Measurements from ENCODE around the gene PLXNA1. TPM values are rescaled to one million over a fixed set of nuclear protein-coding genes. Genes with fewer than 3 reads are reported as not detected.

Gene PLXNA1
- total and polyA plus RNA-seq, 4 donors: 26.3 to 65.9 (median 45.0) TPM

GRCh38 chr3:127003175-127003555 is 20.2 kb downstream of the PLXNA1 start:
- no peaks in the 10 kb centered on the region for H3K27me3 ChIP-seq (ENCODE audit: control insufficient read depth, insufficient read depth, low read length)
- H3K4me3 ChIP-seq (ENCODE audit: low read depth, low read length): no peak overlapping the region
- peaks cover 40% of the 10 kb centered on the region for H3K36me3 ChIP-seq (ENCODE audit: control insufficient read depth, insufficient read depth, low read length)
- H3K9me3 ChIP-seq (ENCODE audit: control insufficient read depth, insufficient read depth, low read length): no peaks in the 10 kb centered on the region
- 95% methylated on average over 12 of the region's 12 CpGs for WGBS (ENCODE audit: insufficient coverage)
- DNase-seq (ENCODE audit: low read depth in 4 of 6, low spot score in 6 of 6): no peak
- H3K4me1 ChIP-seq (ENCODE audit: control insufficient read depth, insufficient read depth, low read length): peaks cover 58% of the 10 kb centered on the region
- no peak overlapping the region for H3K27ac ChIP-seq (ENCODE audit: low read depth, low read length)

DNA sequence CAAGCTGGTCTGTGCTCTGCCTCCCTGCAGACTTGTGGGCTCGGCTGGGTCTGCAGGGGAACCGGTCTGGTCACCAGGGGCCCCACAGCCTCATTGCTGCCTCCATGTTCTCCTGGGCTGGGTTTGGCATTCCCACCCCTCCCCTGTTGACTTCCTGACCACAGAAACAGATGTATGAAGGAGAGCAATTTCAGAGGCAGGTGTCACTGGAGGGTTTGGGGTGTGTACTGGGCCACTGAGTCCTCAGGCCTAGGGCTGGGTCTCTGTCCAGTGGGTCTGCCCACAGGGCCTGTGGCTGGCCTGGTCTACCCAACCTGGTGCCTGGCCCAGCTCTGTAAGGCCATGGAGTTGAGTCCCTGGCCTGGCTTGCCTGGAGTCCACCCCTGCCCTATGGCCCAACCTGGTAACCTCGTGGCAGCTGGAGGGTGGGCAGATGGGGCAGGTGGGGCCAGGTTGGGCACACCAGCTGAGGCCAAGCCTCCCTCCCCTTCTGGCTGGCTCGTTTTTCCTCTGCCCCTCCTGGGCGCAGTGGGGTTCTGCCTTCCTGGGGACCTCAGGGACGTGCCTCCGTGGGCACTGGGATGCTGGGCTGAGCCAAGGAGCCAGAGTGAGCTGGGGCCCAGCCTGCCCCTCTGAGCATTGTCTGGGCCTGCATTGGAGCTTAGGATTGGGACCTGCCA is 20.8 kb downstream of the PLXNA1 start:
- no peak for DNase-seq (ENCODE audit: low read depth in 4 of 6, low spot score in 6 of 6)
- no peaks in the 10 kb centered on the region for H3K9me3 ChIP-seq (ENCODE audit: control insufficient read depth, insufficient read depth, low read length)
- H3K4me3 ChIP-seq (ENCODE audit: low read depth, low read length): no peak overlapping the region
- WGBS (ENCODE audit: insufficient coverage): 91% methylated on average over 5 of the region's 7 CpGs
- H3K27me3 ChIP-seq (ENCODE audit: control insufficient read depth, insufficient read depth, low read length): no peaks in the 10 kb centered on the region
- H3K36me3 ChIP-seq (ENCODE audit: control insufficient read depth, insufficient read depth, low read length): peaks cover 36% of the 10 kb centered on the region
- peaks cover 61% of the 10 kb centered on the region for H3K4me1 ChIP-seq (ENCODE audit: control insufficient read depth, insufficient read depth, low read length)
- H3K27ac ChIP-seq (ENCODE audit: low read depth, low read length): no peak overlapping the region

GRCh38 chr3:127004641-127005397 is 21.9 kb downstream of the PLXNA1 start:
- H3K9me3 ChIP-seq (ENCODE audit: control insufficient read depth, insufficient read depth, low read length): no peaks in the 10 kb centered on the region
- WGBS (ENCODE audit: insufficient coverage): 90% methylated on average over 31 of the region's 32 CpGs
- DNase-seq (ENCODE audit: low read depth in 4 of 6, low spot score in 6 of 6): no peak
- H3K4me3 ChIP-seq (ENCODE audit: low read depth, low read length): no peak overlapping the region
- no peak overlapping the region for H3K27ac ChIP-seq (ENCODE audit: low read depth, low read length)
- H3K4me1 ChIP-seq (ENCODE audit: control insufficient read depth, insufficient read depth, low read length): peaks cover 61% of the 10 kb centered on the region
- H3K27me3 ChIP-seq (ENCODE audit: control insufficient read depth, insufficient read depth, low read length): no peaks in the 10 kb centered on the region
- H3K36me3 ChIP-seq (ENCODE audit: control insufficient read depth, insufficient read depth, low read length): peaks cover 25% of the 10 kb centered on the region

GRCh38 chr3:127005864-127006500 is 23.1 kb downstream of the PLXNA1 start:
- DNase-seq (ENCODE audit: low read depth in 4 of 6, low spot score in 6 of 6): no peak
- Histone ChIP-seq H3K4me1 (ENCODE audit: control insufficient read depth, insufficient read depth, low read length) (peaks cover 52% of the 10 kb centered on the region), H3K4me3 (ENCODE audit: low read depth, low read length) (no peak overlapping the region), H3K36me3 (ENCODE audit: control insufficient read depth, insufficient read depth, low read length) (peaks cover 27% of the 10 kb centered on the region), H3K27me3 (ENCODE audit: control insufficient read depth, insufficient read depth, low read length) (no peaks in the 10 kb centered on the region), H3K27ac (ENCODE audit: low read depth, low read length) (no peak overlapping the region), H3K9me3 (ENCODE audit: control insufficient read depth, insufficient read depth, low read length) (no peaks in the 10 kb centered on the region)
- WGBS (ENCODE audit: insufficient coverage): 95% methylated on average over 17 of the region's 17 CpGs

DNA sequence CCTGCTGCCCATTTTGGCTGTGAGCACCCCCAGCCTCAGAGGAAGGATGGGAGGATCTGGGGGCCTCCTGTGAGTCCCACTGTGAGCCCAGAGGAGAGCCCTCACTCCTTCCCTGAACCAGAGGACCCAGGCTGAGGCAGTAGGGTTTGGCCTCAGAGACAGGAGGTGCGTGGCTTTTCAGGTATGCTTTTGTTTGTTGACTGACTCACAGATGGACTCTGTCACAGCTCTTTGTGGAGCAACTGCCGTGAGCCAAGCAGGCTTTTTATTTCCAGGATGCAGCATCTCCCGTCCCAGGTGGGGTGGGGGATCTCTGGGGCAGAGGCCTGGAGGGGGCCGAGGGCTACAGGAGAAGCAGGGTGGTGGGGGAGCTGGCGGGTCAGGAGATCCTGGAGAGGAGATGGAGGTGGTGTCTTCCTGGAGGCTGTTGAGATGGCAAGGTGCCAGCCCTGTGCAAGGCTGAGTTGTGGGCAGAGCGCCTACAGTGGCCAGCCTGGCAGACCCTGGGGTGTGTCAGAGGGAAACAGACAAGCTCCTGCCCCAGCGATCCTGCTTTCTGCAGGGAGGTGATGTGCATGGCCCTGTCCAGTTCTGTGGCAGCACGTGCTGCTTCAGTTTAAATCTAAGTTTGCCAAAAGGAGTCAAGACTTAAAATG is 24.0 kb downstream of the PLXNA1 start:
- WGBS (ENCODE audit: insufficient coverage): 88% methylated on average over 8 of the region's 8 CpGs
- Histone ChIP-seq H3K9me3 (ENCODE audit: control insufficient read depth, insufficient read depth, low read length) (no peaks in the 10 kb centered on the region), H3K36me3 (ENCODE audit: control insufficient read depth, insufficient read depth, low read length) (peaks cover 27% of the 10 kb centered on the region), H3K27me3 (ENCODE audit: control insufficient read depth, insufficient read depth, low read length) (no peaks in the 10 kb centered on the region), H3K27ac (ENCODE audit: low read depth, low read length) (no peak overlapping the region), H3K4me1 (ENCODE audit: control insufficient read depth, insufficient read depth, low read length) (peaks cover 47% of the 10 kb centered on the region), H3K4me3 (ENCODE audit: low read depth, low read length) (no peak overlapping the region)
- no peak for DNase-seq (ENCODE audit: low read depth in 4 of 6, low spot score in 6 of 6)

DNA sequence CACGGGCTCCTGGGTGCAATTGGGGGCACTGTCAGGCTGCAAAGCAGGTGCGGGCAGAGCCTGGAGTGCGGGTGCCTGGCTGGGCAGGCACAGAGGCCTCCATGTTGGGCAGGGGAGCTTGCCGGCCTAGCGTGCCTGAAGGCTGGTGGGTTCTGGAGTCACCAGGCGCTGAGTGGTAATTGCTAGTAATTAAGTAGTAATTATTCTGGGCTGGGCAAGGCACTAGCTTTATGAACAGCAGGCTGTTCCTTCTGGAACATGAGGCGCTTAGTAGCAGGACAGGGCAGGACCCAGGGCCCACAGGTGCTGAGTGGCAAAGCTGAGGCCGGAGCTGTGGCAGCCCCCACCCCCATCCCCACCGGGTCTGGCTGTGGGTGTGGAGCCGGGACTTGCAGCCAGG is 25.3 kb downstream of the PLXNA1 start:
- Histone ChIP-seq H3K4me1 (ENCODE audit: control insufficient read depth, insufficient read depth, low read length) (peaks cover 47% of the 10 kb centered on the region), H3K27ac (ENCODE audit: low read depth, low read length) (no peak overlapping the region), H3K4me3 (ENCODE audit: low read depth, low read length) (no peak overlapping the region), H3K9me3 (ENCODE audit: control insufficient read depth, insufficient read depth, low read length) (no peaks in the 10 kb centered on the region), H3K27me3 (ENCODE audit: control insufficient read depth, insufficient read depth, low read length) (no peaks in the 10 kb centered on the region), H3K36me3 (ENCODE audit: control insufficient read depth, insufficient read depth, low read length) (peaks cover 34% of the 10 kb centered on the region)
- DNase-seq (ENCODE audit: low read depth in 4 of 6, low spot score in 6 of 6): peak in 2 of 6 donors; percentile 14 to 69
- WGBS (ENCODE audit: insufficient coverage): 59% methylated on average over 8 of the region's 10 CpGs

- 46% methylated on average over 8 of the region's 10 CpGs for WGBS (ENCODE audit: insufficient coverage)
- no peak for DNase-seq (ENCODE audit: low read depth in 4 of 6, low spot score in 6 of 6)
- Histone ChIP-seq H3K4me1 (ENCODE audit: control insufficient read depth, insufficient read depth, low read length) (peaks cover 42% of the 10 kb centered on the region), H3K27ac (ENCODE audit: low read depth, low read length) (no peak overlapping the region), H3K9me3 (ENCODE audit: control insufficient read depth, insufficient read depth, low read length) (no peaks in the 10 kb centered on the region), H3K36me3 (ENCODE audit: control insufficient read depth, insufficient read depth, low read length) (peaks cover 47% of the 10 kb centered on the region), H3K27me3 (ENCODE audit: control insufficient read depth, insufficient read depth, low read length) (no peaks in the 10 kb centered on the region), H3K4me3 (ENCODE audit: low read depth, low read length) (no peak overlapping the region)
These were observed 26.6 kb downstream of the PLXNA1 start for GRCh38 chr3:127009531-127009930.

GRCh38 chr3:127011270-127011992 is 28.5 kb downstream of the PLXNA1 start:
- Histone ChIP-seq H3K4me1 (ENCODE audit: control insufficient read depth, insufficient read depth, low read length) (peaks cover 61% of the 10 kb centered on the region), H3K9me3 (ENCODE audit: control insufficient read depth, insufficient read depth, low read length) (no peaks in the 10 kb centered on the region), H3K27ac (ENCODE audit: low read depth, low read length) (no peak overlapping the region), H3K4me3 (ENCODE audit: low read depth, low read length) (no peak overlapping the region), H3K27me3 (ENCODE audit: control insufficient read depth, insufficient read depth, low read length) (no peaks in the 10 kb centered on the region), H3K36me3 (ENCODE audit: control insufficient read depth, insufficient read depth, low read length) (peaks cover 66% of the 10 kb centered on the region)
- no peak for DNase-seq (ENCODE audit: low read depth in 4 of 6, low spot score in 6 of 6)
- 93% methylated on average over 7 of the region's 8 CpGs for WGBS (ENCODE audit: insufficient coverage)

DNA sequence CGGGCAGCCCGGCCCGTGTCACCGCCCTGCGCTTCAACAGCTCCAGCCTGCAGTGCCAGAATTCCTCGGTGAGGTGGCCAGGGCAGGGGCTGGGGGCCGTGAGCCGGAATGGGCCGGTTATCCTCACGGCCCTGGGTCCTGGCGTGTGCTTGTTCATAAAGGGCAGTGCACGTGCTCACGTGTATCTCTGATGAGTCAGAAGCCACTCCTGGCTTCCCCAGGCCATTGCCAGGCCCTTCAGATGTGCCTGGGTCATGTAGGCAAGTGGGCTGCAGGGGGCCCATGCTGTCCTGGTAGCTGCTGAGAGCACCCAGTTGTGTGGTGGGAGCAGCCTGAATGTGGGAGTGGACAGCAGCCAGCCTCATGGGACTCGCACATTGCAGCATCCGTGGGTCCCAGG is 29.2 kb downstream of the PLXNA1 start:
- no peak overlapping the region for H3K27ac ChIP-seq (ENCODE audit: low read depth, low read length)
- H3K9me3 ChIP-seq (ENCODE audit: control insufficient read depth, insufficient read depth, low read length): no peaks in the 10 kb centered on the region
- peaks cover 73% of the 10 kb centered on the region for H3K36me3 ChIP-seq (ENCODE audit: control insufficient read depth, insufficient read depth, low read length)
- no peaks in the 10 kb centered on the region for H3K27me3 ChIP-seq (ENCODE audit: control insufficient read depth, insufficient read depth, low read length)
- H3K4me3 ChIP-seq (ENCODE audit: low read depth, low read length): no peak overlapping the region
- peaks cover 63% of the 10 kb centered on the region for H3K4me1 ChIP-seq (ENCODE audit: control insufficient read depth, insufficient read depth, low read length)
- 93% methylated on average over 15 of the region's 15 CpGs for WGBS (ENCODE audit: insufficient coverage)
- no peak for DNase-seq (ENCODE audit: low read depth in 4 of 6, low spot score in 6 of 6)
